Measurements from ENCODE around the gene CTBP1. TPM values are rescaled to one million over a fixed set of nuclear protein-coding genes. Genes with fewer than 3 reads are reported as not detected.

Gene CTBP1
- total RNA-seq, 1 donor = 246 TPM

GRCh38 chr4:1244081-1244977 is 4.6 kb downstream of the CTBP1 start:
- peak; percentile 86 for DNase-seq (ENCODE audit: insufficient read length, low spot score, missing footprints)
- Histone ChIP-seq H3K9me3 (ENCODE audit: low read depth, low read length) (no peaks in the 10 kb centered on the region), H3K4me2 (ENCODE audit: insufficient read depth, low read length) (no peak overlapping the region), H4K20me1 (ENCODE audit: insufficient read depth, low read length) (peaks cover 72% of the 10 kb centered on the region), H3K4me3 (ENCODE audit: insufficient read depth, low read length) (no peak overlapping the region), H2AFZ (ENCODE audit: low read length) (no peak overlapping the region), H3K4me1 (ENCODE audit: insufficient read depth, low read length) (peaks cover 19% of the 10 kb centered on the region), H3K36me3 (ENCODE audit: insufficient read depth, low read length) (peaks cover 8% of the 10 kb centered on the region), H3K27ac (ENCODE audit: low read depth, low read length) (no peak overlapping the region), H3K27me3 (ENCODE audit: insufficient read depth, low read length) (no peaks in the 10 kb centered on the region), H3K79me2 (ENCODE audit: insufficient read depth, low read length) (peaks cover 82% of the 10 kb centered on the region)
- TF ChIP-seq CTCF (IDR thresholded peaks at IDR 0.05; ENCODE audit: extremely low read depth, low read depth, low read length) = no peak

GRCh38 chr4:1243451-1244080 is 5.4 kb downstream of the CTBP1 start:
- Histone ChIP-seq H2AFZ (ENCODE audit: low read length) (no peak overlapping the region), H3K27ac (ENCODE audit: low read depth, low read length) (no peak overlapping the region), H4K20me1 (ENCODE audit: insufficient read depth, low read length) (peaks cover 80% of the 10 kb centered on the region), H3K4me3 (ENCODE audit: insufficient read depth, low read length) (no peak overlapping the region), H3K4me1 (ENCODE audit: insufficient read depth, low read length) (peaks cover 19% of the 10 kb centered on the region), H3K27me3 (ENCODE audit: insufficient read depth, low read length) (no peaks in the 10 kb centered on the region), H3K36me3 (ENCODE audit: insufficient read depth, low read length) (peaks cover 12% of the 10 kb centered on the region), H3K9me3 (ENCODE audit: low read depth, low read length) (no peaks in the 10 kb centered on the region), H3K79me2 (ENCODE audit: insufficient read depth, low read length) (peaks cover 90% of the 10 kb centered on the region), H3K4me2 (ENCODE audit: insufficient read depth, low read length) (no peak overlapping the region)
- DNase-seq (ENCODE audit: insufficient read length, low spot score, missing footprints) = peak; percentile 89
- TF ChIP-seq CTCF (IDR thresholded peaks at IDR 0.05; ENCODE audit: extremely low read depth, low read depth, low read length) = no peak

- H3K27me3 ChIP-seq (ENCODE audit: insufficient read depth, low read length) = no peaks in the 10 kb centered on the region
- H3K79me2 ChIP-seq (ENCODE audit: insufficient read depth, low read length) = peaks cover 96% of the 10 kb centered on the region
- TF ChIP-seq CTCF (IDR thresholded peaks at IDR 0.05; ENCODE audit: extremely low read depth, low read depth, low read length) = no peak
- no peak overlapping the region for H2AFZ ChIP-seq (ENCODE audit: low read length)
- peaks cover 20% of the 10 kb centered on the region for H3K36me3 ChIP-seq (ENCODE audit: insufficient read depth, low read length)
- no peak overlapping the region for H3K4me2 ChIP-seq (ENCODE audit: insufficient read depth, low read length)
- DNase-seq (ENCODE audit: insufficient read length, low spot score, missing footprints) = peak; percentile 85
- H4K20me1 ChIP-seq (ENCODE audit: insufficient read depth, low read length) = peaks cover 85% of the 10 kb centered on the region
- H3K27ac ChIP-seq (ENCODE audit: low read depth, low read length) = no peak overlapping the region
- no peak overlapping the region for H3K4me3 ChIP-seq (ENCODE audit: insufficient read depth, low read length)
- H3K9me3 ChIP-seq (ENCODE audit: low read depth, low read length) = no peaks in the 10 kb centered on the region
- H3K4me1 ChIP-seq (ENCODE audit: insufficient read depth, low read length) = peaks cover 19% of the 10 kb centered on the region
These were observed 6.2 kb downstream of the CTBP1 start for GRCh38 chr4:1242506-1243450.
